ENCODE measurements around the gene TSPAN4. TPM values are rescaled to one million over a fixed set of nuclear protein-coding genes. Genes with fewer than 3 reads are reported as not detected.

Gene TSPAN4
- total RNA-seq, 2 experiments from 2014 or later, result 9.4 to 12.1 TPM

GRCh38 chr11:869399-870126 lies 26.9 kb downstream of the TSPAN4 start:
- DNase-seq (ENCODE audit: low spot score), result no peak
- Histone ChIP-seq H3K4me3 (ENCODE audit: low read depth, low read length, poor library complexity, severe bottlenecking) (no peak overlapping the region), H4K20me1 (ENCODE audit: insufficient read depth, low read length) (no peaks in the 10 kb centered on the region), H3K4me2 (ENCODE audit: low read length) (no peak overlapping the region), H3K9me3 (ENCODE audit: low read length) (no peaks in the 10 kb centered on the region), H3K27ac (ENCODE audit: low read depth, low read length, poor library complexity, severe bottlenecking) (no peak overlapping the region), H3K4me1 (ENCODE audit: insufficient read depth, low read length, poor library complexity, severe bottlenecking) (no peaks in the 10 kb centered on the region), H2AFZ (ENCODE audit: low read length) (no peak overlapping the region), H3K79me2 (ENCODE audit: insufficient read depth, low read depth, low read length) (no peaks in the 10 kb centered on the region), H3K36me3 (ENCODE audit: insufficient read depth, low read length) (0 out of 2 replicates have a peak, but pooled peaks cover 3% of the 10 kb centered on the region), H3K9me2 (ENCODE audit: insufficient read depth, low read length) (no peaks in the 10 kb centered on the region)
- BruUV-seq (replicated peaks), result no TSS peak
- ChIA-PET POLR2A (no interaction called here), CTCF (ENCODE audit: unreplicated experiment) (no interaction called here)
- intact Hi-C loops (cut with micrococcal nuclease; ENCODE audit: unreplicated experiment), result no loop called here
- TF ChIP-seq EZH2phosphoT487 (IDR thresholded peaks at IDR 0.05; ENCODE audit: borderline replicate concordance, low read depth, low read length) (no peak), CTCF (conservative IDR thresholded peaks at IDR 0.05; ENCODE audit: low read length) (no peak)

GRCh38 chr11:870127-870413 lies 27.4 kb downstream of the TSPAN4 start:
- H4K20me1 ChIP-seq (ENCODE audit: insufficient read depth, low read length), result no peaks in the 10 kb centered on the region
- H3K4me3 ChIP-seq (ENCODE audit: low read depth, low read length, poor library complexity, severe bottlenecking), result no peak overlapping the region
- H3K9me2 ChIP-seq (ENCODE audit: insufficient read depth, low read length), result no peaks in the 10 kb centered on the region
- no peaks in the 10 kb centered on the region for H3K4me1 ChIP-seq (ENCODE audit: insufficient read depth, low read length, poor library complexity, severe bottlenecking)
- ChIA-PET CTCF (ENCODE audit: unreplicated experiment) (no interaction called here), POLR2A (interaction anchor here (0.5 kb wide), 1 partner anchor 111 kb away, joined by 4 read pairs; no protein-coding TSS in a partner anchor)
- H2AFZ ChIP-seq (ENCODE audit: low read length), result no peak overlapping the region
- H3K36me3 ChIP-seq (ENCODE audit: insufficient read depth, low read length), result peaks cover 5% of the 10 kb centered on the region; the same call in 1 of the 2 replicates
- BruUV-seq (replicated peaks), result no TSS peak
- intact Hi-C loops (cut with micrococcal nuclease; ENCODE audit: unreplicated experiment), result no loop called here
- DNase-seq (ENCODE audit: low spot score), result no peak
- H3K9me3 ChIP-seq (ENCODE audit: low read length), result no peaks in the 10 kb centered on the region
- no peak overlapping the region for H3K4me2 ChIP-seq (ENCODE audit: low read length)
- no peaks in the 10 kb centered on the region for H3K79me2 ChIP-seq (ENCODE audit: insufficient read depth, low read depth, low read length)
- no peak overlapping the region for H3K27ac ChIP-seq (ENCODE audit: low read depth, low read length, poor library complexity, severe bottlenecking)
- TF ChIP-seq EZH2phosphoT487 (IDR thresholded peaks at IDR 0.05; ENCODE audit: borderline replicate concordance, low read depth, low read length), result no peak
- TF ChIP-seq CTCF (conservative IDR thresholded peaks at IDR 0.05; ENCODE audit: low read length), result no peak

DNA sequence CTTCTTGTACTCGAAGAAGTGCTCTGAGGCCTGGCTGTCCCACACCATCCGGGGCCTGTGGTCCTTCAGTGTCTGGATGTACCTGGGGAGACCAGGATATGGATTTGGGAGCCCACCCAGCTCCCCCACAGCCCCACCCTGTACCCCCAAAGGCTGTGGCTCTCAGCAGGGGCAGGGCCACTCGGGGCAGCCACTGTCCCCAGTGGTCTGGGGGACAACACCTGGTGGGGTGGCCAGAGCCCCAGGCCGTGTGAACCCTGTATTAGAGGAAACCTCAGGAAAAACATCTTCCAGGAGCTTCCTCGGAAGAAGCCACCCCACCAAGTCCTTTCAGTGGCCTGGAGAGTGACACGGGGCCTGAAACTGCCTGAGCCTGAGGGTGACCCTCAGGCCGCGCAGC lies 27.8 kb downstream of the TSPAN4 start:
- Histone ChIP-seq H3K4me1 (ENCODE audit: insufficient read depth, low read length, poor library complexity, severe bottlenecking) (no peaks in the 10 kb centered on the region), H3K79me2 (ENCODE audit: insufficient read depth, low read depth, low read length) (no peaks in the 10 kb centered on the region), H3K27ac (ENCODE audit: low read depth, low read length, poor library complexity, severe bottlenecking) (no peak overlapping the region), H3K4me2 (ENCODE audit: low read length) (no peak overlapping the region), H3K9me3 (ENCODE audit: low read length) (no peaks in the 10 kb centered on the region), H3K36me3 (ENCODE audit: insufficient read depth, low read length) (peaks cover 5% of the 10 kb centered on the region; the same call in 1 of the 2 replicates), H3K9me2 (ENCODE audit: insufficient read depth, low read length) (no peaks in the 10 kb centered on the region), H3K4me3 (ENCODE audit: low read depth, low read length, poor library complexity, severe bottlenecking) (no peak overlapping the region), H4K20me1 (ENCODE audit: insufficient read depth, low read length) (no peaks in the 10 kb centered on the region), H2AFZ (ENCODE audit: low read length) (no peak overlapping the region)
- intact Hi-C loops (cut with micrococcal nuclease; ENCODE audit: unreplicated experiment), result no loop called here
- no peak for DNase-seq (ENCODE audit: low spot score)
- BruUV-seq (replicated peaks), result no TSS peak
- TF ChIP-seq EZH2phosphoT487 (IDR thresholded peaks at IDR 0.05; ENCODE audit: borderline replicate concordance, low read depth, low read length) (no peak), CTCF (conservative IDR thresholded peaks at IDR 0.05; ENCODE audit: low read length) (no peak)
- CTCF ChIA-PET (ENCODE audit: unreplicated experiment), result no interaction called here
- POLR2A ChIA-PET, result interaction anchor here (0.5 kb wide), 1 partner anchor 111 kb away, joined by 4 read pairs; no protein-coding TSS in a partner anchor

Measured in OCI-LY7 (cell line).